Heart left ventricle (tissue), 16 donors: ENCODE measurements around the gene RGS12. TPM values are rescaled to one million over a fixed set of nuclear protein-coding genes. Genes with fewer than 3 reads are reported as not detected.

Experiments
- ATAC-seq, 4 donors: fragments of 200-7000 bp; cut with Tn5 transposase; one replicate each; pipeline ENCODE4 v1.9.1; 2020 to 2022; ENCODE audit warnings: moderate library complexity in 4 of 4, mild to moderate bottlenecking in 3 of 4, moderate number of reproducible peaks in 1 of 4
- DNase-seq, 5 donors: peaks; one replicate each; pipeline ENCODE4 v3.0.0-alpha.2; 2020
- H3K27ac ChIP-seq, 12 donors: fragments of 200-600 bp; sonication (generic) in 4 of 12; one replicate each; pipeline versions ENCODE4 v1.5.0 to v1.8.0; 2016 to 2022; ENCODE audit warnings: mild to moderate bottlenecking in 2 of 12
- H3K27me3 ChIP-seq, 9 donors: fragments of 200-600 bp; sonication (generic) in 2 of 9; one replicate each; pipeline versions ENCODE4 v1.5.1 to v1.8.0; 2016 to 2022; ENCODE audit warnings: mild to moderate bottlenecking in 3 of 9
- H3K36me3 ChIP-seq, 9 donors: fragments of 200-600 bp; sonication (generic) in 2 of 9; one replicate each; pipeline versions ENCODE4 v1.5.0 to v1.8.0; 2018 to 2022; ENCODE audit warnings: mild to moderate bottlenecking in 2 of 9
- H3K4me1 ChIP-seq, 12 donors: fragments of 200-600 bp; sonication (generic) in 4 of 12; one replicate each; pipeline versions ENCODE4 v1.5.0 to v1.8.0; 2016 to 2022; ENCODE audit warnings: mild to moderate bottlenecking in 3 of 12
- H3K4me3 ChIP-seq, 12 donors: fragments of 200-600 bp; sonication (generic) in 4 of 12; one replicate each; pipeline versions ENCODE4 v1.5.0 to v1.8.0; 2017 to 2022; ENCODE audit warnings: mild to moderate bottlenecking in 9 of 12, moderate library complexity in 4 of 12
- H3K9me3 ChIP-seq, 12 donors: fragments of 200-600 bp; sonication (generic) in 4 of 12; one replicate each; pipeline versions ENCODE4 v1.5.0 to v1.8.0; 2016 to 2022; ENCODE audit warnings: mild to moderate bottlenecking in 1 of 12
- POLR2A ChIP-seq, 2 donors: fragments of 450-650 bp; IDR thresholded peaks; one replicate each; pipeline ENCODE4 v1.6.1; 2017; ENCODE audit warnings: antibody characterized with exemption in 2 of 2, mild to moderate bottlenecking in 2 of 2, moderate library complexity in 2 of 2
- WGBS, 4 donors: extraction: QIAGEN DNeasy Blood & Tissue Kit in 2 of 4; methylation state at CpG; one replicate each; pipeline versions ENCODE4 v1.1.5 to v1.1.7; 2013 to 2018; 5-methylcytosine and 5-hydroxymethylcytosine counted together
- intact Hi-C, 10 donors: fragments of 100-400 bp; cut with DNase I; formaldehyde crosslinking; loops; one replicate each; pipeline versions ENCODE4 v1.11.1 to v1.14.2; 2022
- polyA plus RNA-seq, 2 donors: library from polyadenylated mRNA; stranded (reverse); fragments of 200-250 nt; gene quantifications; one replicate each; pipeline ENCODE4 v1.2.3, GENCODE V29; 2013
- total RNA-seq, 9 donors: library from RNA; depleted of rRNA in 2 of 9; stranded (reverse); fragments of >200 nt in 2 of 9; fragmentation: NEBNext Ultra II Directional in 3 of 9; extraction: Animal tissue kit (Norgen Biotek cat#: 25700) in 3 of 9; gene quantifications; one replicate each; pipeline versions ENCODE4 v1.1.0 to v1.2.4, GENCODE V29; 2016 to 2023
- TF ChIP-seq, protein P1 (sequence below), 12 donors: fragments of 200-600 bp; sonication (generic) in 4 of 12; IDR thresholded peaks; one replicate each; pipeline versions ENCODE4 v1.5.0 to v1.8.0; 2018 to 2022; ENCODE audit warnings: antibody characterized with exemption in 12 of 12, mild to moderate bottlenecking in 5 of 12
- donor health status: ischemic (EF 13 %, LVEDD 7.1; RV severe dilation, severe dysfunction).
- donor health status: healthy with polysubstance abuse.
- donor health status: DM: no; HTN: yes; CAD: no.
- donor health status: DM: no; HTN: no; CAD: no.
- donor health status: ischemic (EF 25% LVEDD 6.9; RV normal size, moderate dysfunction).
- donor health status: ischemic (EF 25% LVEDD 5.7; RV mildly dilated, moderate dysfunction).
- donor health status: healthy.
- donor health status: DM: yes; HTN: yes; CAD: no.
- donor health status: ischemic (EF 35%, LVEDD 5.7; RV mildly dilated, moderate dysfunction).
- donor health status: nonischemic (EF 11% LVEDD 7.7; RV severe dilation, severe dysfunction).
- donor health status: DM: yes; HTN: yes; CAD: no.
- donor health status: PGD.
- donor health status: ischemic (EF 29% LVEDD 5.4; RV normal size, mild dysfunction).
- donor health status: nonischemic (EF 23%, LVEDD 6.1; RV moderate dilation, normal function).

Gene RGS12
- total and polyA plus RNA-seq, 11 donors: 8.4 to 18.4 (median 13.9) TPM

DNA sequence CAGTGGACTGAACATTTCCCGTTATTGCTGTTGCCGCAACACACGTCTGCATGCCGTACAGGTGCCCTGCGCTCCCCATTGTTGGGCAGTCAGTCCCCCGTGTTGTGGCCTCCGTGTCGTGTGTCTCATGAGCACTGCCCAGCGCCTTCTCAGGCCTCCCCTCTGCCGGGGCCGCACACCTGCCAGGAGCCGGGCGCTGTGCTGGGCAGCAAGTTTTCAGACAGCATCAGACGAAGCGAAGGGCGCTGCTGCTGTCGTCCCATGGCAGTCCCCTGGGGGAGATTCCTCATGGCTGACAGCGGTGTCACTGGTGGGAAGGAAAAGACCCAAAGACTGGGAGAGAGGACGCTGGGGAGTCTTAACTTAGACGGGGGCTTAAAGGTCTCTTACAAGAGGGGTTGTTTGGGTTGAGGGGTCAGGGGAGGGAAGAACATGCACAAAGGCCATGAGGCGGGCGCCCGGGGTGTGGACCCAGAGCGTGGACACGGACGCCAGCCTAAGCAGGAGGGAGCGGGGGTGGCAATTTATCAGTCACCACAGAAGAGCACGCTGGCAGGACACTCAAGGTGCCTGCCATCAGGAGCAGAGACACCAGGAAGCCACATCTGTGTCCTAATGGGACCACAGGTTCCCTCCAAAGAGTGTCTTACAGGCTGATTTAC, 47.3 kb downstream of the RGS12 start:
- Histone ChIP-seq H3K4me3 (no peak overlapping the region), H3K27ac (no peak overlapping the region), H3K9me3 (no peaks in the 10 kb centered on the region), H3K4me1 (peaks cover 0 to 16% (median 5%) of the 10 kb centered on the region in 12 donors), H3K27me3 (no peaks in the 10 kb centered on the region), H3K36me3 (peaks cover 0 to 10% (median 0%) of the 10 kb centered on the region in 9 donors)
- DNase-seq (peak in 1 of 5 donors; percentile 12), ATAC-seq (no peak)
- TF ChIP-seq, protein P1, sequence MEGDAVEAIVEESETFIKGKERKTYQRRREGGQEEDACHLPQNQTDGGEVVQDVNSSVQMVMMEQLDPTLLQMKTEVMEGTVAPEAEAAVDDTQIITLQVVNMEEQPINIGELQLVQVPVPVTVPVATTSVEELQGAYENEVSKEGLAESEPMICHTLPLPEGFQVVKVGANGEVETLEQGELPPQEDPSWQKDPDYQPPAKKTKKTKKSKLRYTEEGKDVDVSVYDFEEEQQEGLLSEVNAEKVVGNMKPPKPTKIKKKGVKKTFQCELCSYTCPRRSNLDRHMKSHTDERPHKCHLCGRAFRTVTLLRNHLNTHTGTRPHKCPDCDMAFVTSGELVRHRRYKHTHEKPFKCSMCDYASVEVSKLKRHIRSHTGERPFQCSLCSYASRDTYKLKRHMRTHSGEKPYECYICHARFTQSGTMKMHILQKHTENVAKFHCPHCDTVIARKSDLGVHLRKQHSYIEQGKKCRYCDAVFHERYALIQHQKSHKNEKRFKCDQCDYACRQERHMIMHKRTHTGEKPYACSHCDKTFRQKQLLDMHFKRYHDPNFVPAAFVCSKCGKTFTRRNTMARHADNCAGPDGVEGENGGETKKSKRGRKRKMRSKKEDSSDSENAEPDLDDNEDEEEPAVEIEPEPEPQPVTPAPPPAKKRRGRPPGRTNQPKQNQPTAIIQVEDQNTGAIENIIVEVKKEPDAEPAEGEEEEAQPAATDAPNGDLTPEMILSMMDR (IDR thresholded peaks at IDR 0.05): no peak
- no peak for TF ChIP-seq POLR2A (IDR thresholded peaks at IDR 0.05)
- intact Hi-C loops: loop anchor here in 1 of 10 donors (5.0 to 10.0 kb wide), 3 partner anchors 148 to 235 kb away; no protein-coding TSS in a partner anchor
- 94 to 96% (median 94%) methylated on average over 28 of the region's 28 CpGs for WGBS, 4 donors

DNA sequence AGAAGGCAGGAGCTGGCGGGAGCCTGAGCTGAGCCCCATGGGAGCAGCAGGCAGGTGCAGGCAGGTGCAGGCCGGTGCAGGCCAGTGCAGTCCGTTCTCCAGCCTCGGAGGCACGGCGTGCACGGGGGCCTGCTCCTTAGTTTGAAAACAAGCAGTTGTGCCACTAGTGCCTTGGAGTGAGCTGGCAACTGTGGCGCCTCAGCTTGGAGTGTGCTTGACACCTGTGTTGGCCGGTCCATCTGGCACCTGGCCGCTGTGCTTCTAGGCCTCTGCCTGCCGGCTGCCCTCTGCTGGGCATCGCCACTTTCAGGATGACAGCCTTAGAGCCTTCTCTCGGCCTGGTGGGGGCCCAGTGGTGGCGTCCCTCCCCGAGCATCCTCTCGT, 47.9 kb downstream of the RGS12 start:
- DNase-seq: peak in 1 of 5 donors; percentile 26
- WGBS, 4 donors: 84 to 93% (median 90%) methylated on average over 6 to 16 of the region's 16 CpGs
- peak in 3 of 4 donors; percentile 43 to 69 (median 52) for ATAC-seq
- Histone ChIP-seq H3K4me1 (peaks cover 0 to 14% (median 2%) of the 10 kb centered on the region in 12 donors), H3K36me3 (peaks cover 0 to 10% (median 0%) of the 10 kb centered on the region in 9 donors), H3K27me3 (no peaks in the 10 kb centered on the region), H3K9me3 (no peaks in the 10 kb centered on the region), H3K27ac (no peak overlapping the region), H3K4me3 (no peak overlapping the region)
- intact Hi-C loops: loop anchor here in 1 of 10 donors (5.0 to 10.0 kb wide), 3 partner anchors 148 to 236 kb away; no protein-coding TSS in a partner anchor
- TF ChIP-seq POLR2A (IDR thresholded peaks at IDR 0.05): no peak
- TF ChIP-seq, protein P1 (IDR thresholded peaks at IDR 0.05): peak in 5 of 12 donors; percentile 8 to 20 (median 12)

DNA sequence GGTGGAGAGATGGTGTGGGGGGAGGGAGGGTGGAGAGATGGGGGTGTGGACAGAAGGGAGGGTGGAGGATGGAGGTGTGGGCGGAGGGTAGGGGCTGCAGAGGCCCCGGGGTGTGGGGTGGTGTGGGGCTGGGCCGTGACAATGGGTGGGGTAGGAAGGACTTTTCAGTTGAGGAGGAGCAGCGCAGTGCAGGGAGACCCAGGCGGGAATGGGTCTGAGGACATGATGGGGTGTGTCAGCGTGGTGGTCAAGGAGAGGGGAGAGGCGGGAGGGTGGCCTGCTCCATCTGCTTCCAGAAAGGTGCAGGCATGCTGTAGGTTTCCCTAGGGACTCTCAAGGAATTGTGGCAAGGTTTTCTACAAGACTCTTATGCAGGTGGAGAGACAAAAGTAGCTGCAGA, 48.9 kb downstream of the RGS12 start:
- peak in 1 of 5 donors; percentile 14 for DNase-seq
- TF ChIP-seq, protein P1 (IDR thresholded peaks at IDR 0.05): no peak
- no peak for TF ChIP-seq POLR2A (IDR thresholded peaks at IDR 0.05)
- no peaks in the 10 kb centered on the region for H3K27me3 ChIP-seq
- ATAC-seq: peak in 1 of 4 donors; percentile 9
- H3K36me3 ChIP-seq: peaks cover 0 to 10% (median 0%) of the 10 kb centered on the region in 9 donors
- 66 to 70% (median 68%) methylated on average over 7 of the region's 7 CpGs for WGBS, 4 donors
- intact Hi-C loops: loop anchor here in 1 of 10 donors (5.0 to 10.0 kb wide), 3 partner anchors 149 to 237 kb away; no protein-coding TSS in a partner anchor
- no peak overlapping the region for H3K4me3 ChIP-seq
- H3K4me1 ChIP-seq: peaks cover 0 to 19% (median 6%) of the 10 kb centered on the region in 12 donors
- no peaks in the 10 kb centered on the region for H3K9me3 ChIP-seq
- no peak overlapping the region for H3K27ac ChIP-seq

- intact Hi-C loops: loop anchor here in 1 of 10 donors (5.0 to 10.0 kb wide), 3 partner anchors 150 to 238 kb away; no protein-coding TSS in a partner anchor
- ATAC-seq: no peak
Measured at GRCh38 chr4:3342182-3342854, 49.5 kb downstream of the RGS12 start.

More at GRCh38 chr4:3342182-3342854, 49.5 kb downstream of the RGS12 start:
- no peaks in the 10 kb centered on the region for H3K9me3 ChIP-seq
- WGBS, 4 donors: 48 to 66% (median 53%) methylated on average over 8 of the region's 8 CpGs
- peak in 1 of 5 donors; percentile 6 for DNase-seq
- H3K36me3 ChIP-seq: peaks cover 0 to 10% (median 0%) of the 10 kb centered on the region in 9 donors
- H3K4me1 ChIP-seq: peaks cover 0 to 19% (median 6%) of the 10 kb centered on the region in 12 donors
- H3K4me3 ChIP-seq: no peak overlapping the region
- TF ChIP-seq POLR2A (IDR thresholded peaks at IDR 0.05): no peak
- TF ChIP-seq, protein P1 (IDR thresholded peaks at IDR 0.05): no peak
- H3K27ac ChIP-seq: no peak overlapping the region
- H3K27me3 ChIP-seq: no peaks in the 10 kb centered on the region
